ENCODE measurements around the gene PTPMT1. TPM values are rescaled to one million over a fixed set of nuclear protein-coding genes. Genes with fewer than 3 reads are reported as not detected.
A peak's percentile ranks its signal among the peaks of the same experiment; 100 is the strongest.
"Not testable (repeated sequence)": the region's sequence is repeated elsewhere in the genome, so short reads cannot be mapped to it uniquely, and the experiment has no call there.

PTPMT1 gene
- total RNA-seq, 1 donor from 2014 or later: 104 TPM

GRCh38 chr11:47546274-47546673, 19.1 kb upstream of the PTPMT1 start:
- not testable (repeated sequence) for DNase-seq (ENCODE audit: low read depth, low spot score)

GRCh38 chr11:47550288-47551047, 14.9 kb upstream of the PTPMT1 start:
- DNase-seq (ENCODE audit: low read depth, low spot score): no peak

GRCh38 chr11:47551086-47551485, 14.3 kb upstream of the PTPMT1 start:
- no peak for DNase-seq (ENCODE audit: low read depth, low spot score)

GRCh38 chr11:47552056-47552565, 13.3 kb upstream of the PTPMT1 start:
- DNase-seq (ENCODE audit: low read depth, low spot score): no peak

GRCh38 chr11:47552566-47553405, 12.6 kb upstream of the PTPMT1 start, which contains the start of gene CELF1:
Gene CELF1, minus strand, starts transcription at chr11:47553132. Its CDS starts 53,609 bp downstream, at chr11:47499523.
- peak; percentile 58 for DNase-seq (ENCODE audit: low read depth, low spot score)

- no peak for DNase-seq (ENCODE audit: low read depth, low spot score)
Measured at GRCh38 chr11:47553406-47553743, 12.0 kb upstream of the PTPMT1 start.

GRCh38 chr11:47557004-47557403, 8.4 kb upstream of the PTPMT1 start:
- not testable (repeated sequence) for DNase-seq (ENCODE audit: low read depth, low spot score)

GRCh38 chr11:47558695-47559094, 6.7 kb upstream of the PTPMT1 start:
- no peak for DNase-seq (ENCODE audit: low read depth, low spot score)

- no peak for DNase-seq (ENCODE audit: low read depth, low spot score)
Measured at GRCh38 chr11:47560426-47560825, 5.0 kb upstream of the PTPMT1 start.

- DNase-seq (ENCODE audit: low read depth, low spot score): not testable (repeated sequence)
Measured at GRCh38 chr11:47562393-47562792, 3.0 kb upstream of the PTPMT1 start.

- not testable (repeated sequence) for DNase-seq (ENCODE audit: low read depth, low spot score)
Measured at GRCh38 chr11:47564366-47564765, 1.0 kb upstream of the PTPMT1 start.

- DNase-seq (ENCODE audit: low read depth, low spot score): no peak
Measured at GRCh38 chr11:47564933-47565339, 463 bp upstream of the PTPMT1 start.

- DNase-seq (ENCODE audit: low read depth, low spot score): no peak
Measured at GRCh38 chr11:47566149-47566698, 825 bp downstream of the PTPMT1 start.

GRCh38 chr11:47569646-47570045, 4.2 kb downstream of the PTPMT1 start:
- no peak for DNase-seq (ENCODE audit: low read depth, low spot score)

- no peak for DNase-seq (ENCODE audit: low read depth, low spot score)
Measured at GRCh38 chr11:47570651-47571356, 5.4 kb downstream of the PTPMT1 start.

GRCh38 chr11:47571357-47571729, 5.9 kb downstream of the PTPMT1 start:
- DNase-seq (ENCODE audit: low read depth, low spot score): no peak

- no peak for DNase-seq (ENCODE audit: low read depth, low spot score)
Measured at GRCh38 chr11:47571895-47572294, 6.5 kb downstream of the PTPMT1 start.

GRCh38 chr11:47572715-47573255, 7.4 kb downstream of the PTPMT1 start:
- no peak for DNase-seq (ENCODE audit: low read depth, low spot score)

GRCh38 chr11:47573321-47573720, 7.9 kb downstream of the PTPMT1 start:
- DNase-seq (ENCODE audit: low read depth, low spot score): no peak

- DNase-seq (ENCODE audit: low read depth, low spot score): no peak
Measured at GRCh38 chr11:47577460-47578041, 12.2 kb downstream of the PTPMT1 start.
